Body of pancreas (tissue), 4 donors: ENCODE measurements around the gene ZNF862.

Source experiments
- POLR2A ChIP-seq, 3 donors: fragments of 450-650 bp; IDR thresholded peaks; one replicate each; pipeline ENCODE4 v1.6.1; 2016; ENCODE audit warnings: antibody characterized with exemption in 3 of 3, mild to moderate bottlenecking in 2 of 3
- TF ChIP-seq, protein P1 (sequence below), 7 experiments: fragments of 450-650 bp in 4 of 7; fragments of 200-600 bp in 3 of 7; sonication (generic) in 3 of 7; IDR thresholded peaks; one replicate each; pipeline ENCODE4 v1.5.1; 2016 to 2019; ENCODE audit warnings: antibody characterized with exemption in 7 of 7

DNA sequence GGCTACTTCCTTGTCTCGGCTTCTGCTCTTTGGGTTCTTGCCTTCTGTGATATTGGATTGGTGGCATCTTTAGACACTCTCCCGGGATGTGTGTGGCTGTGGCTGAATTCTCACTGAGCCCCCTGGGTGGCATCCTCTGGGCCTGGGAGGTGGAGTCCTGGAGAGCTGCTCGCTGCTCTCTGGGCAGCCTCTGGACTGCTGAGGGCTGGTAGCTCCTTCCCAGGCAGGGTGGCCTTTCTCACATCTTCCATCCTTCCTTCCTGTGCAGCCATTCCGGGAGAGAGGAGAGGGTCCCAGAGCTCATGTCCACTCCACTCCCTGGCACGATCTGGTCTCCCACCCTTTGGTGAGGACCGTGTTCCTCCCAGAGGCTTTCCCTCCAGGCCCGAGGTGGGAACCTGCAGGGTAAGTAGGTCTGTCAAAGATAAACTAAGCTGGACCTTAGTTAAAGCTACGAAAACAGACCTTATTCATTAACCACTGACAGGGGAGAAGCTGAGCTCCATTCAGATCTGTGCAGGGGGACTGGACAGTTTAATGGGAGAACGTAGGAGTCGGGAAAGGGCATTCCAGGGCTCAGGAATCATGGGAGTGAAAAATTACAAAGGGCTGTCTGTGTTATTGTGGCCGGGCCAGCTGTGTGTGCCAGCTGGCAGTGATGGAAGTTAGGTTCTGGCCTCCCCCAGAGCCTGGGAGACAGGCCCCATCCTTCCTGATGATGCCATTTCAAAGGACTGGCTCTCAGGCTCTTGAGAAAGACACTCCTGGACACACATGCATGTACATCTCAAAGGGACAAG, 44.3 kb downstream of the ZNF862 start:
- TF ChIP-seq, protein P1, sequence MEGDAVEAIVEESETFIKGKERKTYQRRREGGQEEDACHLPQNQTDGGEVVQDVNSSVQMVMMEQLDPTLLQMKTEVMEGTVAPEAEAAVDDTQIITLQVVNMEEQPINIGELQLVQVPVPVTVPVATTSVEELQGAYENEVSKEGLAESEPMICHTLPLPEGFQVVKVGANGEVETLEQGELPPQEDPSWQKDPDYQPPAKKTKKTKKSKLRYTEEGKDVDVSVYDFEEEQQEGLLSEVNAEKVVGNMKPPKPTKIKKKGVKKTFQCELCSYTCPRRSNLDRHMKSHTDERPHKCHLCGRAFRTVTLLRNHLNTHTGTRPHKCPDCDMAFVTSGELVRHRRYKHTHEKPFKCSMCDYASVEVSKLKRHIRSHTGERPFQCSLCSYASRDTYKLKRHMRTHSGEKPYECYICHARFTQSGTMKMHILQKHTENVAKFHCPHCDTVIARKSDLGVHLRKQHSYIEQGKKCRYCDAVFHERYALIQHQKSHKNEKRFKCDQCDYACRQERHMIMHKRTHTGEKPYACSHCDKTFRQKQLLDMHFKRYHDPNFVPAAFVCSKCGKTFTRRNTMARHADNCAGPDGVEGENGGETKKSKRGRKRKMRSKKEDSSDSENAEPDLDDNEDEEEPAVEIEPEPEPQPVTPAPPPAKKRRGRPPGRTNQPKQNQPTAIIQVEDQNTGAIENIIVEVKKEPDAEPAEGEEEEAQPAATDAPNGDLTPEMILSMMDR (IDR thresholded peaks at IDR 0.05): no peak
- TF ChIP-seq POLR2A (IDR thresholded peaks at IDR 0.05): no peak
